ENCODE data around the gene TPPP2. TPM values are rescaled to one million over a fixed set of nuclear protein-coding genes. Genes with fewer than 3 reads are reported as not detected.

Gene TPPP2
- total and polyA plus RNA-seq, 2 experiments from 2014 or later, result not detected

DNA sequence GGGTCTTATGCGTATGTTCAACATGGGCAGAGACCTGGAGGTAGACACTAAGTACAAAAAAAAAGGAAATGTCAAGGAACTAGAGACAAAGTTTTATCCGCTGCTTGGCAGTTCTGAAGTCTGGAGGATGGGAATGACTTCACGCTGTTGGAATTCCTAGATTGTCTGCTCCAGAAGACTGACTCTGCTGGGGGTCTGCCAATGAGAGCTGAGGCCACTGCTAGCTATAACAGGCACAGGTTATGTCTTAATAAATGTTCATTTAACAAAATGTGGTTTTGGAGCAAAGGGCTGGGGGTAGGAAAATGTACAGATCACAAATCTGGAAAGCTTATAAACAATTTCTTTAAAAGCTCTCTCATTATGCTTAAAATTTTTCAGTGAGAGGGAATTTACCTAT is 33.5 kb downstream of the TPPP2 start (continued):
- TF ChIP-seq, protein P1, sequence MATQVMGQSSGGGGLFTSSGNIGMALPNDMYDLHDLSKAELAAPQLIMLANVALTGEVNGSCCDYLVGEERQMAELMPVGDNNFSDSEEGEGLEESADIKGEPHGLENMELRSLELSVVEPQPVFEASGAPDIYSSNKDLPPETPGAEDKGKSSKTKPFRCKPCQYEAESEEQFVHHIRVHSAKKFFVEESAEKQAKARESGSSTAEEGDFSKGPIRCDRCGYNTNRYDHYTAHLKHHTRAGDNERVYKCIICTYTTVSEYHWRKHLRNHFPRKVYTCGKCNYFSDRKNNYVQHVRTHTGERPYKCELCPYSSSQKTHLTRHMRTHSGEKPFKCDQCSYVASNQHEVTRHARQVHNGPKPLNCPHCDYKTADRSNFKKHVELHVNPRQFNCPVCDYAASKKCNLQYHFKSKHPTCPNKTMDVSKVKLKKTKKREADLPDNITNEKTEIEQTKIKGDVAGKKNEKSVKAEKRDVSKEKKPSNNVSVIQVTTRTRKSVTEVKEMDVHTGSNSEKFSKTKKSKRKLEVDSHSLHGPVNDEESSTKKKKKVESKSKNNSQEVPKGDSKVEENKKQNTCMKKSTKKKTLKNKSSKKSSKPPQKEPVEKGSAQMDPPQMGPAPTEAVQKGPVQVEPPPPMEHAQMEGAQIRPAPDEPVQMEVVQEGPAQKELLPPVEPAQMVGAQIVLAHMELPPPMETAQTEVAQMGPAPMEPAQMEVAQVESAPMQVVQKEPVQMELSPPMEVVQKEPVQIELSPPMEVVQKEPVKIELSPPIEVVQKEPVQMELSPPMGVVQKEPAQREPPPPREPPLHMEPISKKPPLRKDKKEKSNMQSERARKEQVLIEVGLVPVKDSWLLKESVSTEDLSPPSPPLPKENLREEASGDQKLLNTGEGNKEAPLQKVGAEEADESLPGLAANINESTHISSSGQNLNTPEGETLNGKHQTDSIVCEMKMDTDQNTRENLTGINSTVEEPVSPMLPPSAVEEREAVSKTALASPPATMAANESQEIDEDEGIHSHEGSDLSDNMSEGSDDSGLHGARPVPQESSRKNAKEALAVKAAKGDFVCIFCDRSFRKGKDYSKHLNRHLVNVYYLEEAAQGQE (IDR thresholded peaks at IDR 0.05; ENCODE audit: unreplicated experiment), result no peak
- TF ChIP-seq CREB1 (CRISPR knock-in tag; IDR thresholded peaks at IDR 0.05; ENCODE audit: low read depth) (no peak), NANOG (IDR thresholded peaks at IDR 0.05; ENCODE audit: borderline replicate concordance) (no peak), ZNF331 (CRISPR knock-in tag; IDR thresholded peaks at IDR 0.05; ENCODE audit: low read depth) (no peak), EZH2 (IDR thresholded peaks at IDR 0.05; ENCODE audit: low read depth, unreplicated experiment) (no peak), ZNF114 (CRISPR knock-in tag; IDR thresholded peaks at IDR 0.05) (no peak), STAT1 (IDR thresholded peaks at IDR 0.05; ENCODE audit: unreplicated experiment) (no peak)
- TF ChIP-seq, protein P2, sequence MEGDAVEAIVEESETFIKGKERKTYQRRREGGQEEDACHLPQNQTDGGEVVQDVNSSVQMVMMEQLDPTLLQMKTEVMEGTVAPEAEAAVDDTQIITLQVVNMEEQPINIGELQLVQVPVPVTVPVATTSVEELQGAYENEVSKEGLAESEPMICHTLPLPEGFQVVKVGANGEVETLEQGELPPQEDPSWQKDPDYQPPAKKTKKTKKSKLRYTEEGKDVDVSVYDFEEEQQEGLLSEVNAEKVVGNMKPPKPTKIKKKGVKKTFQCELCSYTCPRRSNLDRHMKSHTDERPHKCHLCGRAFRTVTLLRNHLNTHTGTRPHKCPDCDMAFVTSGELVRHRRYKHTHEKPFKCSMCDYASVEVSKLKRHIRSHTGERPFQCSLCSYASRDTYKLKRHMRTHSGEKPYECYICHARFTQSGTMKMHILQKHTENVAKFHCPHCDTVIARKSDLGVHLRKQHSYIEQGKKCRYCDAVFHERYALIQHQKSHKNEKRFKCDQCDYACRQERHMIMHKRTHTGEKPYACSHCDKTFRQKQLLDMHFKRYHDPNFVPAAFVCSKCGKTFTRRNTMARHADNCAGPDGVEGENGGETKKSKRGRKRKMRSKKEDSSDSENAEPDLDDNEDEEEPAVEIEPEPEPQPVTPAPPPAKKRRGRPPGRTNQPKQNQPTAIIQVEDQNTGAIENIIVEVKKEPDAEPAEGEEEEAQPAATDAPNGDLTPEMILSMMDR (conservative IDR thresholded peaks at IDR 0.05; ENCODE audit: low read depth in 2 of 2), result no peak

DNA sequence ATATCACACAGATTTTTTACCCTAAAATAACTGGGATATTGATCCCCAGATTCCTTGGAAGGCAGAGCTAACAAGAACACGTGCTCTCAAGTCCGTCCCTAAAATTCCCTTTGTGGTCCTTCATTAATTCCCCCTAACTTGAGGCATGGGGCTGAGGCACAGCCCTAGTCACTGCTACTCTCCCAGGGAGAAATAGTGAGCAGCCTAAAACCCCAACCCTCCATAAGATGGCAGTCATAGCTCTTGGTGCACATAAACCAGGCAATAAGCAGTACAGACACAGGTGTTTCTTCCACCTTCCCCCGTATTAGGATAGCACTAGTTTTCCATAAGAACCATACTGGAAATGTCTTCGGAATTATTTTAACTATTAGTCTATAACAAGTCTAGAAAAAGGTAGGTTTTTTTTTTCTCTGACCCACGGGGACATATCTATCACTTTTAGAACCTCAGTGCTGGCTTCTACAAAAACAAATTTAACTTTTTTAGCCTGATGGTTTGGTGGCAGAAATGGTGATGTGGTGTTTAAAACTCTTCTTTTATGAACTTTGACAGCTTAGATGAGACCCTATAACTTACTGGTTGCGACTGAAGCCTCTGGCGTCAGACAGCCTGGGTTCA is 37.0 kb downstream of the TPPP2 start:
- Histone ChIP-seq H2AFZ (no peak overlapping the region), H3K4me2 (no peak overlapping the region), H3K27ac (ENCODE audit: low read depth) (no peak overlapping the region), H4K20me1 (replicated peaks; ENCODE audit: insufficient read depth) (no peaks in the 10 kb centered on the region; the same call in 1 of the 2 replicates), H3F3A (replicated peaks; ENCODE audit: low read depth) (peaks cover 17% of the 10 kb centered on the region), H3K36me3 (ENCODE audit: insufficient read depth) (no peaks in the 10 kb centered on the region), H3K4me3 (no peak overlapping the region), H3K27me3 (ENCODE audit: insufficient read depth) (peaks cover 27% of the 10 kb centered on the region), H3K9me2 (ENCODE audit: insufficient read depth) (no peaks in the 10 kb centered on the region), H3K4me1 (ENCODE audit: insufficient read depth) (peaks cover 4% of the 10 kb centered on the region), H3K79me2 (replicated peaks; ENCODE audit: insufficient read depth) (no peaks in the 10 kb centered on the region)
- peaks cover 22% of the 10 kb centered on the region for H3K27me3 Mint-ChIP-seq (ENCODE audit: insufficient read depth, low read depth, poor library complexity)
- no peak for ATAC-seq
- H3K4me3 Mint-ChIP-seq, result no peak overlapping the region
- H3K36me3 Mint-ChIP-seq (ENCODE audit: low read depth), result peaks cover 3% of the 10 kb centered on the region; the same call in 2 of the 3 replicates
- DNase-seq (ENCODE audit: low spot score), result peak; percentile 49
- H3K9me3 Mint-ChIP-seq, result no peaks in the 10 kb centered on the region
- TF ChIP-seq NANOG (IDR thresholded peaks at IDR 0.05; ENCODE audit: borderline replicate concordance) (no peak), ZNF114 (CRISPR knock-in tag; IDR thresholded peaks at IDR 0.05) (no peak), CREB1 (CRISPR knock-in tag; IDR thresholded peaks at IDR 0.05; ENCODE audit: low read depth) (no peak)
- TF ChIP-seq, protein P2 (conservative IDR thresholded peaks at IDR 0.05; ENCODE audit: low read depth in 2 of 2), result peak; percentile 35 to 66
- peaks cover 25% of the 10 kb centered on the region for H3K4me1 Mint-ChIP-seq
- H3K27ac Mint-ChIP-seq, result no peak overlapping the region
